Measurements from ENCODE around the gene SRGAP1. TPM values are rescaled to one million over a fixed set of nuclear protein-coding genes. Genes with fewer than 3 reads are reported as not detected.

The SRGAP1 gene
- polyA plus RNA-seq, 1 donor from 2014 or later, result 4.8 TPM

DNA sequence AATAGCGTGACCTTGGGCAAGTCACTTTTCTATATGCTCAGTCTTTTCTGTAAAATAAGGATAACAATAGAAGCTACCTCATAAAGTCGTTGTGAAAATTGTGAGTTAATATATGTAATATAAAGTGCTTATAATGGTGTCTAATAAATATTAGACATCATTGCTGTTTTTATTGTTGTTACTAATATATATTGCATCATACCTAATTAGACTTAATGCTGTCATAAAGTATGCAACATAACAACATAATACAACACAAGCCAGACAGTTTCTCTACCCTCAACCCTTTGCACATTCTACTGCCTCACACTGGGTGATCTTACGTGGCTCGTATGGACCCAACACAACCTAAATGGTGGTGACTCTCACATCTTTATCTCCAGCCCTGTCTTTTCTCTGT, 240.7 kb downstream of the SRGAP1 start:
- H3K9me3 ChIP-seq (ENCODE audit: low read length), result no peaks in the 10 kb centered on the region
- H3K9me2 ChIP-seq (ENCODE audit: insufficient read depth, low read length), result no peaks in the 10 kb centered on the region
- no peaks in the 10 kb centered on the region for H4K20me1 ChIP-seq (ENCODE audit: insufficient read depth)
- no peaks in the 10 kb centered on the region for H3F3A ChIP-seq (ENCODE audit: insufficient read depth, low read length, poor library complexity, severe bottlenecking)
- no peak overlapping the region for H2AFZ ChIP-seq (ENCODE audit: low read depth, low read length)
- no peaks in the 10 kb centered on the region for H3K27me3 ChIP-seq (ENCODE audit: insufficient read depth, low read depth, low read length)
- TF ChIP-seq REST (IDR thresholded peaks at IDR 0.05; ENCODE audit: borderline replicate concordance), result no peak
- no peak for TF ChIP-seq EZH2 (IDR thresholded peaks at IDR 0.05; ENCODE audit: borderline replicate concordance, insufficient read depth, low read length, poor library complexity, severe bottlenecking)
- no peak for TF ChIP-seq EP300 (conservative IDR thresholded peaks at IDR 0.05; ENCODE audit: poor library complexity, severe bottlenecking)
- no peak for TF ChIP-seq TAF1 (IDR thresholded peaks at IDR 0.05; ENCODE audit: low read depth)
- no peak for TF ChIP-seq MXI1 (conservative IDR thresholded peaks at IDR 0.05; ENCODE audit: poor library complexity, severe bottlenecking)
- no peak overlapping the region for H3K9ac ChIP-seq (ENCODE audit: low read length)
- no peak overlapping the region for H3K27ac ChIP-seq (ENCODE audit: low read length)
- H3K4me2 ChIP-seq (ENCODE audit: low read length), result no peak overlapping the region
- H3K4me3 ChIP-seq (ENCODE audit: low read length), result no peak overlapping the region
- no peaks in the 10 kb centered on the region for H3K79me2 ChIP-seq (replicated peaks; ENCODE audit: insufficient read depth, low read length)
- H3K36me3 ChIP-seq (ENCODE audit: insufficient read depth, low read length), result peaks cover 8% of the 10 kb centered on the region

DNA sequence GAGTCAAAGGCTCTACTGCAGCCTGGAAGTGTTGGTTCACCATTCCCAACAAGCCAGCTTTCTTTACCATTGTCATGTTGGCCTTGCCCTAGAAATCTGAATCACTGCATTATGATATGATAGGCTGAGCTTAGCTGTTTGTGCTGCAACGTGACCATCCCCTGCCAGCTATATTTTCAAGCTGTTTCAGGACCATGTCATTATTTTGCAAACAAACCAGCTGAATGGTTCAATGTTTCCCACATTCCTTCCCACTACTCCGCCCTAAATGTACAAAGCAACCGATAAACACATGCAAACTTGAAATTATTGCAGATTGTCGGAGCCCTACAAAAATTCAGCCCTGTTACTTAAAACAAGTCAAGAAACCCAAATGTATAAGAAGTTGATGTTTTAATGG, 241.5 kb downstream of the SRGAP1 start:
- H3K79me2 ChIP-seq (replicated peaks; ENCODE audit: insufficient read depth, low read length), result no peaks in the 10 kb centered on the region
- no peak overlapping the region for H3K4me3 ChIP-seq (ENCODE audit: low read length)
- peaks cover 8% of the 10 kb centered on the region for H3K36me3 ChIP-seq (ENCODE audit: insufficient read depth, low read length)
- H2AFZ ChIP-seq (ENCODE audit: low read depth, low read length), result no peak overlapping the region
- TF ChIP-seq MXI1 (conservative IDR thresholded peaks at IDR 0.05; ENCODE audit: poor library complexity, severe bottlenecking) (no peak), TAF1 (IDR thresholded peaks at IDR 0.05; ENCODE audit: low read depth) (no peak), REST (IDR thresholded peaks at IDR 0.05; ENCODE audit: borderline replicate concordance) (no peak), EP300 (conservative IDR thresholded peaks at IDR 0.05; ENCODE audit: poor library complexity, severe bottlenecking) (no peak), RAD21 (conservative IDR thresholded peaks at IDR 0.05) (no peak), SMC3 (conservative IDR thresholded peaks at IDR 0.05; ENCODE audit: poor library complexity) (no peak), POLR2AphosphoS5 (IDR thresholded peaks at IDR 0.05) (no peak), EZH2 (IDR thresholded peaks at IDR 0.05; ENCODE audit: borderline replicate concordance, insufficient read depth, low read length, poor library complexity, severe bottlenecking) (no peak)
- TF ChIP-seq, protein P1, sequence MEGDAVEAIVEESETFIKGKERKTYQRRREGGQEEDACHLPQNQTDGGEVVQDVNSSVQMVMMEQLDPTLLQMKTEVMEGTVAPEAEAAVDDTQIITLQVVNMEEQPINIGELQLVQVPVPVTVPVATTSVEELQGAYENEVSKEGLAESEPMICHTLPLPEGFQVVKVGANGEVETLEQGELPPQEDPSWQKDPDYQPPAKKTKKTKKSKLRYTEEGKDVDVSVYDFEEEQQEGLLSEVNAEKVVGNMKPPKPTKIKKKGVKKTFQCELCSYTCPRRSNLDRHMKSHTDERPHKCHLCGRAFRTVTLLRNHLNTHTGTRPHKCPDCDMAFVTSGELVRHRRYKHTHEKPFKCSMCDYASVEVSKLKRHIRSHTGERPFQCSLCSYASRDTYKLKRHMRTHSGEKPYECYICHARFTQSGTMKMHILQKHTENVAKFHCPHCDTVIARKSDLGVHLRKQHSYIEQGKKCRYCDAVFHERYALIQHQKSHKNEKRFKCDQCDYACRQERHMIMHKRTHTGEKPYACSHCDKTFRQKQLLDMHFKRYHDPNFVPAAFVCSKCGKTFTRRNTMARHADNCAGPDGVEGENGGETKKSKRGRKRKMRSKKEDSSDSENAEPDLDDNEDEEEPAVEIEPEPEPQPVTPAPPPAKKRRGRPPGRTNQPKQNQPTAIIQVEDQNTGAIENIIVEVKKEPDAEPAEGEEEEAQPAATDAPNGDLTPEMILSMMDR (IDR thresholded peaks at IDR 0.05; ENCODE audit: poor library complexity, severe bottlenecking), result no peak
- no peak overlapping the region for H3K27ac ChIP-seq (ENCODE audit: low read length)
- no peak overlapping the region for H3K9ac ChIP-seq (ENCODE audit: low read length)
- H3K9me3 ChIP-seq (ENCODE audit: low read length), result no peaks in the 10 kb centered on the region
- H3K4me2 ChIP-seq (ENCODE audit: low read length), result no peak overlapping the region
- no peaks in the 10 kb centered on the region for H4K20me1 ChIP-seq (ENCODE audit: insufficient read depth)
- no peaks in the 10 kb centered on the region for H3F3A ChIP-seq (ENCODE audit: insufficient read depth, low read length, poor library complexity, severe bottlenecking)
- H3K9me2 ChIP-seq (ENCODE audit: insufficient read depth, low read length), result no peaks in the 10 kb centered on the region
- no peaks in the 10 kb centered on the region for H3K27me3 ChIP-seq (ENCODE audit: insufficient read depth, low read depth, low read length)

Data from neural cell (in vitro differentiated cells).